Measurements from ENCODE around the gene GPR4.
"Not testable (repeated sequence)": the region's sequence is repeated elsewhere in the genome, so short reads cannot be mapped to it uniquely, and the experiment has no call there.

Gene GPR4

GRCh38 chr19:45601524-45602374 lies at the start of gene GPR4:
GPR4 (minus strand) TSS chr19:45602212; CDS start chr19:45591866, 10,346 bp downstream.
- peak; percentile 59 for DNase-seq

GRCh38 chr19:45650722-45651121 lies 48.7 kb upstream of the GPR4 start:
- peak; percentile 39 for DNase-seq

GRCh38 chr19:45646345-45646698 lies 44.3 kb upstream of the GPR4 start:
- no peak for DNase-seq

GRCh38 chr19:45645631-45646344 lies 43.8 kb upstream of the GPR4 start:
- DNase-seq: peak; percentile 97

- no peak for DNase-seq
Observed at GRCh38 chr19:45645068-45645630, 43.1 kb upstream of the GPR4 start.

- no peak for DNase-seq
Observed at GRCh38 chr19:45643927-45644771, 42.1 kb upstream of the GPR4 start.

- DNase-seq: peak; percentile 94
Observed at GRCh38 chr19:45643024-45643926, 41.3 kb upstream of the GPR4 start.

GRCh38 chr19:45641274-45642105 lies 39.5 kb upstream of the GPR4 start:
- peak; percentile 99 for DNase-seq

GRCh38 chr19:45640849-45641273 lies 38.8 kb upstream of the GPR4 start:
- DNase-seq: no peak

- DNase-seq: peak; percentile 78
Observed at GRCh38 chr19:45638930-45639729, 37.1 kb upstream of the GPR4 start, which contains the start of gene EML2. EML2 (minus strand) TSS chr19:45639397; CDS start chr19:45639376, 21 bp downstream.

GRCh38 chr19:45637890-45638667 lies 36.1 kb upstream of the GPR4 start:
- DNase-seq: no peak

GRCh38 chr19:45636902-45637301 lies 34.9 kb upstream of the GPR4 start:
- DNase-seq: no peak

- no peak for DNase-seq
Observed at GRCh38 chr19:45636275-45636674, 34.3 kb upstream of the GPR4 start.

- DNase-seq: peak; percentile 68
Observed at GRCh38 chr19:45632468-45633196, 30.6 kb upstream of the GPR4 start.

GRCh38 chr19:45630463-45630862 lies 28.5 kb upstream of the GPR4 start:
- no peak for DNase-seq

GRCh38 chr19:45629704-45630103 lies 27.7 kb upstream of the GPR4 start:
- no peak for DNase-seq

- DNase-seq: not testable (repeated sequence)
Observed at GRCh38 chr19:45628219-45628618, 26.2 kb upstream of the GPR4 start.

GRCh38 chr19:45623984-45624383 lies 22.0 kb upstream of the GPR4 start:
- no peak for DNase-seq

Measured in hematopoietic multipotent progenitor cell treated with erythropoietin and hydrocortisone succinate and interleukin-3 and kit ligand, for 4 days (in vitro differentiated cells).